Measurements from ENCODE around the gene KLF9.
A peak's percentile ranks its signal among the peaks of the same experiment; 100 is the strongest.

Gene KLF9

DNA sequence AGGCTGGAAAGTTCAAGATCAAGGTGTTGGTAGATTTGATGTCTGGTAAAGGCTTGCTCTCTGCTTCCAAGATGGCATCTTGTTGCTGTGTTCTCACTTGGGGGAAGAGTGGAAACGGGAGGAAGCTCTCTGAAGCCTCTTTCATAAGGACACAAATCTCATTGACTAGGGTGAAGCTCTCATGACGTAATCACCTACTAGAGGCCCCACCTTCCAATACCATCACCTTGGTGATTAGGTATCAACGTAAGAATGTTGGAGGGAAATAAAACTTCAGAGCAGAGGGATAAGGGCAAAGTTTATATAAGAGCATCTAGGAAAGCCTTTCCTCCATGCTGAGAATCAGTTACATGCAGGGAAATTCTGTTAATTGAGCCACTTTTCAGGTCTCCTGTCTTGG is 15.4 kb upstream of the KLF9 start:
- H3K4me1 ChIP-seq (ENCODE audit: control insufficient read depth, insufficient read depth, low read depth, low read length), result no peaks in the 10 kb centered on the region
- no peak overlapping the region for H3K23ac ChIP-seq (ENCODE audit: low read length in 2 of 2)
- H3K79me1 ChIP-seq (replicated peaks; ENCODE audit: low read length, poor library complexity, severe bottlenecking), result no peaks in the 10 kb centered on the region
- no peak overlapping the region for H4K91ac ChIP-seq (ENCODE audit: low read length)
- no peak overlapping the region for H2BK15ac ChIP-seq (ENCODE audit: low read depth, poor library complexity, severe bottlenecking)
- no peak overlapping the region for H3K4ac ChIP-seq (ENCODE audit: low read depth in 1 of 2, low read length in 2 of 2)
- peak overlapping the region in 1 of 2 experiments; percentile 21 for H3K18ac ChIP-seq (ENCODE audit: low read depth in 1 of 2, low read length in 2 of 2)
- H2BK12ac ChIP-seq (ENCODE audit: low read length in 2 of 2), result no peak overlapping the region
- 96% methylated on average over 1 of the region's 3 CpGs for WGBS
- H2BK5ac ChIP-seq (ENCODE audit: low read depth, low read length, poor library complexity, severe bottlenecking), result no peak overlapping the region
- no peak overlapping the region for H2BK120ac ChIP-seq (ENCODE audit: low read depth, low read length)
- no peaks in the 10 kb centered on the region for H3K9me3 ChIP-seq (ENCODE audit: control insufficient read depth, low read length)
- H3K9ac ChIP-seq (ENCODE audit: low read length), result no peak overlapping the region
- H2AFZ ChIP-seq (ENCODE audit: low read depth, low read length), result no peak overlapping the region
- no peaks in the 10 kb centered on the region for H3K27me3 ChIP-seq (ENCODE audit: control insufficient read depth in 1 of 2, insufficient read depth in 1 of 2, low read length in 2 of 2)
- H3K36me3 ChIP-seq (ENCODE audit: control insufficient read depth in 1 of 2, insufficient read depth in 2 of 2, low read depth in 1 of 2, low read length in 2 of 2), result no peaks in the 10 kb centered on the region
- no peak overlapping the region for H3K4me3 ChIP-seq (ENCODE audit: insufficient read depth in 1 of 2, low read depth in 1 of 2, low read length in 2 of 2)
- no peak overlapping the region for H3K4me2 ChIP-seq (ENCODE audit: low read length, poor library complexity, severe bottlenecking)
- H3K27ac ChIP-seq (ENCODE audit: low read length, poor library complexity, severe bottlenecking), result no peak overlapping the region
- H2AK5ac ChIP-seq (ENCODE audit: low read length, severe bottlenecking), result no peak overlapping the region
- no peak overlapping the region for H3K14ac ChIP-seq (ENCODE audit: low read length in 2 of 2)
- no peak overlapping the region for H4K8ac ChIP-seq (ENCODE audit: low read length)
- no peak for DNase-seq

DNA sequence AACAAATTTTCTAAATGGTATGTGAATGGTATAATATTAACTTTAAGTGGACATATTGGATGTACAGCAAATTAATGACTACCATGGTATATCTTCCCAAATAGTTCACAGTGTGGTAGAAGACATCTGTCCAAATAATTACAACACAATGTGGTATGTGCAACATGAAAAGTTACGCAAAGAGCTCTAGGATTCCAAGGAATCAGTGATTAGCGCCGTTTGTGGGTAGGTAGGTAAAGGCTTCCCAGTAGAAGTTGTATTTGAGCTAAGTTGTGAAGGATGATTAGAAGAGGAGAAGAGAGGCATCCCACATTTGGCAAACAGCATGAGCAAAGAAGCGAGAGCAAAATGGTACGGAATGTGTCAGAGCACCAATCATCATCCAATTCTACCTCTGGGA is 14.3 kb upstream of the KLF9 start:
- H2BK12ac ChIP-seq (ENCODE audit: low read length in 2 of 2), result peak overlapping the region in 1 of 2 experiments; percentile 6
- no peaks in the 10 kb centered on the region for H3K79me1 ChIP-seq (replicated peaks; ENCODE audit: low read length, poor library complexity, severe bottlenecking)
- H3K4ac ChIP-seq (ENCODE audit: low read depth in 1 of 2, low read length in 2 of 2), result no peak overlapping the region
- no peak overlapping the region for H3K14ac ChIP-seq (ENCODE audit: low read length in 2 of 2)
- DNase-seq, result no peak
- H4K91ac ChIP-seq (ENCODE audit: low read length), result no peak overlapping the region
- no peak overlapping the region for H3K23ac ChIP-seq (ENCODE audit: low read length in 2 of 2)
- no peaks in the 10 kb centered on the region for H3K36me3 ChIP-seq (ENCODE audit: control insufficient read depth in 1 of 2, insufficient read depth in 2 of 2, low read depth in 1 of 2, low read length in 2 of 2)
- no peaks in the 10 kb centered on the region for H3K27me3 ChIP-seq (ENCODE audit: control insufficient read depth in 1 of 2, insufficient read depth in 1 of 2, low read length in 2 of 2)
- no peak overlapping the region for H3K4me2 ChIP-seq (ENCODE audit: low read length, poor library complexity, severe bottlenecking)
- 93% methylated on average over 3 of the region's 5 CpGs for WGBS
- H4K8ac ChIP-seq (ENCODE audit: low read length), result no peak overlapping the region
- no peak overlapping the region for H2BK5ac ChIP-seq (ENCODE audit: low read depth, low read length, poor library complexity, severe bottlenecking)
- H3K9me3 ChIP-seq (ENCODE audit: control insufficient read depth, low read length), result no peaks in the 10 kb centered on the region
- H2BK120ac ChIP-seq (ENCODE audit: low read depth, low read length), result no peak overlapping the region
- H3K18ac ChIP-seq (ENCODE audit: low read depth in 1 of 2, low read length in 2 of 2), result peak overlapping the region in 1 of 2 experiments; percentile 14
- H2AFZ ChIP-seq (ENCODE audit: low read depth, low read length), result no peak overlapping the region
- no peaks in the 10 kb centered on the region for H3K4me1 ChIP-seq (ENCODE audit: control insufficient read depth, insufficient read depth, low read depth, low read length)
- H3K4me3 ChIP-seq (ENCODE audit: insufficient read depth in 1 of 2, low read depth in 1 of 2, low read length in 2 of 2), result no peak overlapping the region
- no peak overlapping the region for H2AK5ac ChIP-seq (ENCODE audit: low read length, severe bottlenecking)
- H3K27ac ChIP-seq (ENCODE audit: low read length, poor library complexity, severe bottlenecking), result no peak overlapping the region
- no peak overlapping the region for H3K9ac ChIP-seq (ENCODE audit: low read length)
- no peak overlapping the region for H2BK15ac ChIP-seq (ENCODE audit: low read depth, poor library complexity, severe bottlenecking)

DNA sequence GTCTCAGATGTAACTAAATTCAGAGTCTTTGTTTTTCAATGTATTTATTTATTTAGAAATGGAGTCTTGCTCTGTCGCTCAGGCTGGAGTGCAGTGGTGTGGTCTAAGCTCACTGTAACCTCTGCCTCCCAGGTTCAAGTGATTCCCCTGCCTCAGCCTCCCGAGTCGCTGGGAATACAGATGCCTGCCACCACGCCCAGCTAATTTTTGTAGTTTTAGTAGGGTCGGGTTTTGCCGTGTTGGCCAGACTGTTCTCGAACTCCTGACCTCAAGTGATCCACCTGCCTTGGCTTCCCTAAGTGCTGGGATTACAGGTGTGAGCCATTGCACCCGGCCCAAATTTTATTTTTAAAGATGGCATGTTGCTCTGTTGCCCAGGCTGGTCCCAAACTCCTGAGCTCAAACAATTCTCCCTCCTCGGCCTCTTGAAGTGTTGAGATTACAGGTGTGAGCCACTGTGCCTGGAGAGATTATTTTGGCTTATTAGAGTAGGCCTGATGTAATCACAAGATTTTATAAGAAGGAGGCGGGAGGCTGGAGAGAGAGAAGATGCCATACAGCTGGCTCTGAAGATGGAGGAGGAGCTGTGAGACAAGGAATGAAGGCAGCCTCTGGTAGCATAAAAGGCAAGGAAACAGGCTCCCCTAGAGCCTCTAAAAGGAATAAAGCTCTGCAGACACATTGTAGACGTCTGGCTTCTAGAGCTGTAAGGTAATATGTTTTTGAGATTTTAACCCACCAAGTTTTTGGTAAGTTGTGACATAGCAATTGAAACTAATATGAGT is 12.9 kb upstream of the KLF9 start:
- H3K14ac ChIP-seq (ENCODE audit: low read length in 2 of 2), result no peak overlapping the region
- 86% methylated on average over 11 of the region's 11 CpGs for WGBS
- no peak overlapping the region for H3K4ac ChIP-seq (ENCODE audit: low read depth in 1 of 2, low read length in 2 of 2)
- peak overlapping the region; percentile 61 for H2BK120ac ChIP-seq (ENCODE audit: low read depth, low read length)
- no peak overlapping the region for H2BK15ac ChIP-seq (ENCODE audit: low read depth, poor library complexity, severe bottlenecking)
- H4K8ac ChIP-seq (ENCODE audit: low read length), result no peak overlapping the region
- H2BK12ac ChIP-seq (ENCODE audit: low read length in 2 of 2), result no peak overlapping the region
- H3K18ac ChIP-seq (ENCODE audit: low read depth in 1 of 2, low read length in 2 of 2), result peak overlapping the region in 1 of 2 experiments; percentile 33
- H3K4me1 ChIP-seq (ENCODE audit: control insufficient read depth, insufficient read depth, low read depth, low read length), result no peaks in the 10 kb centered on the region
- DNase-seq, result peak; percentile 36
- H3K4me2 ChIP-seq (ENCODE audit: low read length, poor library complexity, severe bottlenecking), result no peak overlapping the region
- H3K27me3 ChIP-seq (ENCODE audit: control insufficient read depth in 1 of 2, insufficient read depth in 1 of 2, low read length in 2 of 2), result no peaks in the 10 kb centered on the region
- no peak overlapping the region for H2BK5ac ChIP-seq (ENCODE audit: low read depth, low read length, poor library complexity, severe bottlenecking)
- no peak overlapping the region for H4K91ac ChIP-seq (ENCODE audit: low read length)
- no peak overlapping the region for H3K4me3 ChIP-seq (ENCODE audit: insufficient read depth in 1 of 2, low read depth in 1 of 2, low read length in 2 of 2)
- no peaks in the 10 kb centered on the region for H3K9me3 ChIP-seq (ENCODE audit: control insufficient read depth, low read length)
- no peak overlapping the region for H3K9ac ChIP-seq (ENCODE audit: low read length)
- no peak overlapping the region for H3K27ac ChIP-seq (ENCODE audit: low read length, poor library complexity, severe bottlenecking)
- no peak overlapping the region for H3K23ac ChIP-seq (ENCODE audit: low read length in 2 of 2)
- no peak overlapping the region for H2AK5ac ChIP-seq (ENCODE audit: low read length, severe bottlenecking)
- H3K36me3 ChIP-seq (ENCODE audit: control insufficient read depth in 1 of 2, insufficient read depth in 2 of 2, low read depth in 1 of 2, low read length in 2 of 2), result no peaks in the 10 kb centered on the region
- no peak overlapping the region for H2AFZ ChIP-seq (ENCODE audit: low read depth, low read length)
- H3K79me1 ChIP-seq (replicated peaks; ENCODE audit: low read length, poor library complexity, severe bottlenecking), result no peaks in the 10 kb centered on the region

DNA sequence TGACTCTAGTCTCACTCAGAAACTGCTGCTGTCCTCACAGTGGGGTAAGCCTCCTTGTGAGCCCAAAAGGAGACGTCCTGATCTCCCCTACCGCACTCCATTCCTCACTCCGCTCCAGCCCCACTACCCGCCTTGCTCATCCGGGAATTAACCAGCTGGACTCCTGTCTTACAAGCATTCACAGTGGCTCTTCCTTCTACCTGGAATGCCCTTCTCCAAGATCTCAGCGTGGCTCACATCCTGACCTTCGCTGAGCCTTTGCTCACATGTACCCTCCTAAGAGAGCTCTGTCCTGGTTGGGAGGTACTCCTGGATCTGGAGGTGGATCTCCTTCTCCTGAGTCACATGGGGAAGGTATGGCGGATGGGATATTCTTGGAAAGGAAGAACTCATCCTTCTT is 10.7 kb upstream of the KLF9 start:
- H3K4me2 ChIP-seq (ENCODE audit: low read length, poor library complexity, severe bottlenecking), result no peak overlapping the region
- no peaks in the 10 kb centered on the region for H3K36me3 ChIP-seq (ENCODE audit: control insufficient read depth in 1 of 2, insufficient read depth in 2 of 2, low read depth in 1 of 2, low read length in 2 of 2)
- no peak overlapping the region for H3K23ac ChIP-seq (ENCODE audit: low read length in 2 of 2)
- no peaks in the 10 kb centered on the region for H3K27me3 ChIP-seq (ENCODE audit: control insufficient read depth in 1 of 2, insufficient read depth in 1 of 2, low read length in 2 of 2)
- 78% methylated on average over 7 of the region's 8 CpGs for WGBS
- H3K18ac ChIP-seq (ENCODE audit: low read depth in 1 of 2, low read length in 2 of 2), result peak overlapping the region; percentile 19 to 25
- H2BK120ac ChIP-seq (ENCODE audit: low read depth, low read length), result no peak overlapping the region
- H3K9ac ChIP-seq (ENCODE audit: low read length), result no peak overlapping the region
- H2AK5ac ChIP-seq (ENCODE audit: low read length, severe bottlenecking), result no peak overlapping the region
- H4K91ac ChIP-seq (ENCODE audit: low read length), result peak overlapping the region; percentile 43
- no peak overlapping the region for H3K14ac ChIP-seq (ENCODE audit: low read length in 2 of 2)
- no peak overlapping the region for H2BK5ac ChIP-seq (ENCODE audit: low read depth, low read length, poor library complexity, severe bottlenecking)
- no peak overlapping the region for H3K4me3 ChIP-seq (ENCODE audit: insufficient read depth in 1 of 2, low read depth in 1 of 2, low read length in 2 of 2)
- no peak overlapping the region for H2AFZ ChIP-seq (ENCODE audit: low read depth, low read length)
- H4K8ac ChIP-seq (ENCODE audit: low read length), result no peak overlapping the region
- H2BK15ac ChIP-seq (ENCODE audit: low read depth, poor library complexity, severe bottlenecking), result no peak overlapping the region
- H3K79me1 ChIP-seq (replicated peaks; ENCODE audit: low read length, poor library complexity, severe bottlenecking), result no peaks in the 10 kb centered on the region
- peak overlapping the region; percentile 29 to 84 for H2BK12ac ChIP-seq (ENCODE audit: low read length in 2 of 2)
- no peak overlapping the region for H3K4ac ChIP-seq (ENCODE audit: low read depth in 1 of 2, low read length in 2 of 2)
- DNase-seq, result no peak
- H3K27ac ChIP-seq (ENCODE audit: low read length, poor library complexity, severe bottlenecking), result no peak overlapping the region
- H3K4me1 ChIP-seq (ENCODE audit: control insufficient read depth, insufficient read depth, low read depth, low read length), result peaks cover 10% of the 10 kb centered on the region
- H3K9me3 ChIP-seq (ENCODE audit: control insufficient read depth, low read length), result no peaks in the 10 kb centered on the region

All from mesenchymal stem cell (in vitro differentiated cells and primary cell).